IPS-20b (cell line): ENCODE data around the gene KPNA4.

Source experiments
- H3K27ac ChIP-seq: one replicate; pipeline ENCODE4 v1.5.1; 2013; ENCODE audit warnings: low read length
- H3K27me3 ChIP-seq: 2 replicates; pipeline ENCODE4 v1.6.1; 2013; ENCODE audit warnings: mild to moderate bottlenecking, low read length, inconsistent platforms; ENCODE audit not compliant: insufficient read depth
- H3K36me3 ChIP-seq: 2 replicates; pipeline ENCODE4 v1.6.1; 2013; ENCODE audit warnings: low read depth, mild to moderate bottlenecking, inconsistent platforms, low read length, moderate library complexity; ENCODE audit not compliant: insufficient read depth
- H3K4me1 ChIP-seq: 2 replicates; pipeline ENCODE4 v1.6.1; 2013; ENCODE audit warnings: mild to moderate bottlenecking, control low read depth, inconsistent platforms, low read length, moderate library complexity; ENCODE audit not compliant: insufficient read depth
- H3K4me3 ChIP-seq: 2 replicates; pipeline ENCODE4 v1.5.1; 2013; ENCODE audit warnings: mild to moderate bottlenecking, low read length, inconsistent platforms
- H3K9ac ChIP-seq: 2 replicates; pipeline ENCODE4 v1.6.1; 2013; ENCODE audit warnings: low read depth, mild to moderate bottlenecking, inconsistent platforms, low read length, moderate library complexity
- H3K9me3 ChIP-seq: 2 replicates; pipeline ENCODE4 v1.6.1; 2013; ENCODE audit warnings: mild to moderate bottlenecking, low read depth, low read length, inconsistent platforms; ENCODE audit not compliant: insufficient read depth

The KPNA4 gene

GRCh38 chr3:160481856-160482255, 83.5 kb downstream of the KPNA4 start:
- no peaks in the 10 kb centered on the region for H3K27me3 ChIP-seq
- no peaks in the 10 kb centered on the region for H3K4me1 ChIP-seq
- no peak overlapping the region for H3K9ac ChIP-seq
- no peak overlapping the region for H3K27ac ChIP-seq
- no peaks in the 10 kb centered on the region for H3K9me3 ChIP-seq
- H3K4me3 ChIP-seq, result no peak overlapping the region
- no peaks in the 10 kb centered on the region for H3K36me3 ChIP-seq

- Histone ChIP-seq H3K9ac (no peak overlapping the region), H3K4me3 (no peak overlapping the region), H3K36me3 (no peaks in the 10 kb centered on the region), H3K27ac (no peak overlapping the region), H3K9me3 (no peaks in the 10 kb centered on the region), H3K27me3 (no peaks in the 10 kb centered on the region), H3K4me1 (no peaks in the 10 kb centered on the region)
Measured at GRCh38 chr3:160480931-160481330, 84.4 kb downstream of the KPNA4 start.

- Histone ChIP-seq H3K4me3 (no peak overlapping the region), H3K4me1 (no peaks in the 10 kb centered on the region), H3K36me3 (no peaks in the 10 kb centered on the region), H3K27me3 (no peaks in the 10 kb centered on the region), H3K27ac (no peak overlapping the region), H3K9ac (no peak overlapping the region), H3K9me3 (no peaks in the 10 kb centered on the region)
Measured at GRCh38 chr3:160479376-160479775, 86.0 kb downstream of the KPNA4 start.

GRCh38 chr3:160478338-160478737, 87.0 kb downstream of the KPNA4 start:
- no peak overlapping the region for H3K27ac ChIP-seq
- H3K27me3 ChIP-seq, result no peaks in the 10 kb centered on the region; the same call in 1 of the 2 replicates
- no peaks in the 10 kb centered on the region for H3K4me1 ChIP-seq
- no peaks in the 10 kb centered on the region for H3K36me3 ChIP-seq
- no peak overlapping the region for H3K9ac ChIP-seq
- no peaks in the 10 kb centered on the region for H3K9me3 ChIP-seq
- no peak overlapping the region for H3K4me3 ChIP-seq

GRCh38 chr3:160477750-160478149, 87.6 kb downstream of the KPNA4 start:
- Histone ChIP-seq H3K4me3 (no peak overlapping the region), H3K36me3 (no peaks in the 10 kb centered on the region), H3K9me3 (peaks cover under 1% of the 10 kb centered on the region; the same call in 1 of the 2 replicates), H3K9ac (no peak overlapping the region), H3K4me1 (no peaks in the 10 kb centered on the region), H3K27ac (no peak overlapping the region), H3K27me3 (no peaks in the 10 kb centered on the region; the same call in 1 of the 2 replicates)

GRCh38 chr3:160475884-160476283, 89.5 kb downstream of the KPNA4 start:
- Histone ChIP-seq H3K9ac (no peak overlapping the region), H3K4me1 (no peaks in the 10 kb centered on the region), H3K4me3 (no peak overlapping the region), H3K36me3 (no peaks in the 10 kb centered on the region), H3K27me3 (no peaks in the 10 kb centered on the region; the same call in 1 of the 2 replicates), H3K27ac (no peak overlapping the region), H3K9me3 (peaks cover 17% of the 10 kb centered on the region)

- H3K27ac ChIP-seq, result no peak overlapping the region
- H3K36me3 ChIP-seq, result no peaks in the 10 kb centered on the region
- H3K27me3 ChIP-seq, result no peaks in the 10 kb centered on the region; the same call in 1 of the 2 replicates
- H3K9ac ChIP-seq, result no peak overlapping the region
- peaks cover 24% of the 10 kb centered on the region for H3K9me3 ChIP-seq
- H3K4me3 ChIP-seq, result no peak overlapping the region
- no peaks in the 10 kb centered on the region for H3K4me1 ChIP-seq
Measured at GRCh38 chr3:160475153-160475552, 90.2 kb downstream of the KPNA4 start.

- no peaks in the 10 kb centered on the region for H3K4me1 ChIP-seq
- H3K27ac ChIP-seq, result no peak overlapping the region
- no peaks in the 10 kb centered on the region for H3K36me3 ChIP-seq
- H3K27me3 ChIP-seq, result no peaks in the 10 kb centered on the region; the same call in 1 of the 2 replicates
- peaks cover 31% of the 10 kb centered on the region for H3K9me3 ChIP-seq
- no peak overlapping the region for H3K4me3 ChIP-seq
- no peak overlapping the region for H3K9ac ChIP-seq
Measured at GRCh38 chr3:160474416-160474838, 90.9 kb downstream of the KPNA4 start.

- Histone ChIP-seq H3K4me3 (no peak overlapping the region), H3K27ac (no peak overlapping the region), H3K4me1 (no peaks in the 10 kb centered on the region), H3K27me3 (no peaks in the 10 kb centered on the region; the same call in 1 of the 2 replicates), H3K9me3 (peaks cover 35% of the 10 kb centered on the region), H3K36me3 (no peaks in the 10 kb centered on the region), H3K9ac (no peak overlapping the region)
Measured at GRCh38 chr3:160473978-160474377, 91.4 kb downstream of the KPNA4 start.

- H3K9me3 ChIP-seq, result peaks cover 35% of the 10 kb centered on the region
- no peaks in the 10 kb centered on the region for H3K36me3 ChIP-seq
- no peak overlapping the region for H3K4me3 ChIP-seq
- no peak overlapping the region for H3K9ac ChIP-seq
- no peaks in the 10 kb centered on the region; the same call in 1 of the 2 replicates for H3K27me3 ChIP-seq
- no peak overlapping the region for H3K27ac ChIP-seq
- H3K4me1 ChIP-seq, result no peaks in the 10 kb centered on the region
Measured at GRCh38 chr3:160473221-160473620, 92.2 kb downstream of the KPNA4 start.

GRCh38 chr3:160472344-160472743, 93.0 kb downstream of the KPNA4 start:
- Histone ChIP-seq H3K9me3 (peaks cover 35% of the 10 kb centered on the region), H3K4me1 (no peaks in the 10 kb centered on the region), H3K4me3 (no peak overlapping the region), H3K27ac (no peak overlapping the region), H3K36me3 (no peaks in the 10 kb centered on the region), H3K9ac (no peak overlapping the region), H3K27me3 (no peaks in the 10 kb centered on the region; the same call in 1 of the 2 replicates)

GRCh38 chr3:160471892-160472291, 93.5 kb downstream of the KPNA4 start:
- H3K36me3 ChIP-seq, result no peaks in the 10 kb centered on the region
- H3K27ac ChIP-seq, result no peak overlapping the region
- H3K4me3 ChIP-seq, result no peak overlapping the region
- H3K27me3 ChIP-seq, result no peaks in the 10 kb centered on the region; the same call in 1 of the 2 replicates
- peaks cover 35% of the 10 kb centered on the region for H3K9me3 ChIP-seq
- no peak overlapping the region for H3K9ac ChIP-seq
- no peaks in the 10 kb centered on the region for H3K4me1 ChIP-seq
